H1 (cell line): Measurements from ENCODE around the gene GIPR. TPM values are rescaled to one million over a fixed set of nuclear protein-coding genes. Genes with fewer than 3 reads are reported as not detected.

Source experiments
- CTCF ChIA-PET: fragments of 300-600 bp; sonication (Branson Sonifier 250); formaldehyde crosslinking; loops from one replicate; lab custom pipeline; 2021; ENCODE audit not compliant: partially characterized antibody; lab: Charles Lee
- POLR2A ChIA-PET: fragments of 300-600 bp; sonication (Branson Sonifier 250); formaldehyde crosslinking; loops from one replicate; lab custom pipeline; 2021; ENCODE audit warnings: inconsistent platforms; ENCODE audit not compliant: partially characterized antibody; lab: Charles Lee
- DNase-seq, 2 experiments: peaks; one replicate each; pipeline versions ENCODE4 v3.0.0 to v3.0.0-alpha.2; 2010 to 2022; ENCODE audit warnings: low spot score in 2 of 2, low read depth in 1 of 2, mixed read lengths in 1 of 2
- FAIRE-seq: peaks from 2 replicates; lab custom pipeline; 2011; peaks lifted over from hg19 to GRCh38; lab: Jason Lieb, UNC
- H2AFZ ChIP-seq: 2 replicates; pipeline ENCODE4 v1.8.1; 2012; ENCODE audit warnings: low read length, inconsistent platforms
- H2AK5ac ChIP-seq: 2 replicates; pipeline ENCODE4 v1.6.1; 2013; ENCODE audit warnings: low read depth, low read length
- H2BK120ac ChIP-seq: replicated peaks from 2 replicates; pipeline ENCODE3; 2013; ENCODE audit warnings: low read depth, low read length, inconsistent platforms
- H2BK12ac ChIP-seq: 2 replicates; pipeline ENCODE4 v1.6.1; 2013; ENCODE audit warnings: low read depth, low read length
- H2BK15ac ChIP-seq: 2 replicates; pipeline ENCODE4 v1.6.1; 2013; ENCODE audit warnings: low read length
- H2BK20ac ChIP-seq: 2 replicates; pipeline ENCODE4 v1.6.1; 2013; ENCODE audit warnings: low read length
- H2BK5ac ChIP-seq: 2 replicates; pipeline ENCODE4 v1.6.1; 2013; ENCODE audit warnings: low read depth, low read length
- H3K14ac ChIP-seq: 2 replicates; pipeline ENCODE4 v1.6.1; 2013; ENCODE audit warnings: inconsistent platforms; ENCODE audit not compliant: insufficient read length
- H3K18ac ChIP-seq: 2 replicates; pipeline ENCODE4 v1.6.1; 2013; ENCODE audit warnings: low read length; ENCODE audit errors: extremely low read depth
- H3K23ac ChIP-seq: 2 replicates; pipeline ENCODE4 v1.6.1; 2013; ENCODE audit warnings: inconsistent platforms; ENCODE audit not compliant: insufficient read length
- H3K23me2 ChIP-seq: 2 replicates; pipeline ENCODE4 v1.6.1; 2013; ENCODE audit warnings: low read depth, low read length
- H3K27ac ChIP-seq: 2 replicates; pipeline ENCODE4 v1.6.1; 2011; ENCODE audit warnings: low read depth, low read length, inconsistent platforms
- H3K27me3 ChIP-seq, 4 experiments: replicated peaks in 1 of 4; 1 replicate in 1 of 4; 2 replicates in 3 of 4; pipeline versions ENCODE4 v1.6.1 to v1.8.1; 2011 to 2013; ENCODE audit warnings: low read length in 3 of 4, mild to moderate bottlenecking in 3 of 4, inconsistent platforms in 2 of 4, mixed read lengths in 2 of 4, moderate library complexity in 1 of 4; ENCODE audit not compliant: control insufficient read depth in 3 of 4, insufficient read depth in 3 of 4; ENCODE audit errors: extremely low read depth in 1 of 4
- H3K36me3 ChIP-seq, 4 experiments: 2 replicates each; pipeline versions ENCODE4 v1.6.1 to v1.8.1; 2011 to 2013; ENCODE audit warnings: mild to moderate bottlenecking in 4 of 4, low read length in 3 of 4, moderate library complexity in 2 of 4, control low read depth in 1 of 4, inconsistent platforms in 1 of 4; ENCODE audit not compliant: insufficient read depth in 4 of 4, control insufficient read depth in 2 of 4
- H3K4ac ChIP-seq: replicated peaks from 2 replicates; pipeline ENCODE3; 2013; ENCODE audit warnings: low read length, low read depth, mixed read lengths, inconsistent platforms; ENCODE audit not compliant: insufficient read length
- H3K4me1 ChIP-seq, 4 experiments: replicated peaks in 1 of 4; 1 replicate in 1 of 4; 2 replicates in 3 of 4; pipeline versions ENCODE4 v1.6.1 to v1.8.1; 2011 to 2013; ENCODE audit warnings: low read length in 3 of 4, inconsistent platforms in 2 of 4, mixed read lengths in 1 of 4; ENCODE audit not compliant: insufficient read depth in 4 of 4, control insufficient read depth in 3 of 4
- H3K4me2 ChIP-seq, 2 experiments: 2 replicates each; pipeline versions ENCODE4 v1.6.1 to v1.8.1; 2011 to 2013; ENCODE audit warnings: low read depth in 2 of 2, low read length in 2 of 2, control low read depth in 1 of 2, inconsistent platforms in 1 of 2, mild to moderate bottlenecking in 1 of 2; ENCODE audit not compliant: insufficient read depth in 1 of 2
- H3K4me3 ChIP-seq, 4 experiments: fragments of 200-600, 300-600 bp in 1 of 4; sonication (generic), shearing (Covaris generic), sonication (Bioruptor Twin) in 1 of 4; 2 replicates each; pipeline versions ENCODE4 v1.5.1 to v1.8.1; 2011 to 2016; ENCODE audit warnings: low read length in 4 of 4, low read depth in 3 of 4, control low read depth in 2 of 4, inconsistent platforms in 2 of 4, mild to moderate bottlenecking in 2 of 4, mixed read lengths in 1 of 4, moderate library complexity in 1 of 4; ENCODE audit not compliant: insufficient read depth in 2 of 4; ENCODE audit errors: extremely low read depth in 1 of 4
- H3K56ac ChIP-seq: replicated peaks from 2 replicates; pipeline ENCODE3; 2013; ENCODE audit warnings: low read depth, mild to moderate bottlenecking, mixed read lengths, low read length, inconsistent platforms; ENCODE audit not compliant: insufficient read length
- H3K79me1 ChIP-seq: 2 replicates; pipeline ENCODE4 v1.6.1; 2013; ENCODE audit warnings: low read depth, low read length, control low read depth
- H3K79me2 ChIP-seq, 2 experiments: 2 replicates each; pipeline versions ENCODE4 v1.6.1 to v1.8.1; 2012 to 2013; ENCODE audit warnings: low read length in 2 of 2, mild to moderate bottlenecking in 2 of 2, inconsistent platforms in 1 of 2; ENCODE audit not compliant: insufficient read depth in 2 of 2, control insufficient read depth in 1 of 2
- H3K9ac ChIP-seq, 4 experiments: replicated peaks in 1 of 4; 1 replicate in 1 of 4; 2 replicates in 3 of 4; pipeline versions ENCODE4 v1.6.1 to v1.8.1; 2011 to 2013; ENCODE audit warnings: low read depth in 3 of 4, low read length in 3 of 4, control low read depth in 2 of 4, mild to moderate bottlenecking in 2 of 4, moderate library complexity in 2 of 4, inconsistent platforms in 1 of 4; ENCODE audit errors: extremely low read depth in 1 of 4
- H3K9me3 ChIP-seq, 2 experiments: 2 replicates each; pipeline versions ENCODE4 v1.6.1 to v1.8.1; 2012 to 2013; ENCODE audit warnings: mild to moderate bottlenecking in 2 of 2, moderate library complexity in 2 of 2, control low read depth in 1 of 2, inconsistent platforms in 1 of 2, low read depth in 1 of 2, low read length in 1 of 2, mixed read lengths in 1 of 2; ENCODE audit not compliant: insufficient read depth in 2 of 2
- H4K20me1 ChIP-seq, 2 experiments: replicated peaks in 1 of 2; 2 replicates each; pipeline versions ENCODE3 to v1.8.1; 2011 to 2013; ENCODE audit warnings: inconsistent platforms in 2 of 2, low read length in 2 of 2, mild to moderate bottlenecking in 1 of 2; ENCODE audit not compliant: insufficient read depth in 2 of 2, control insufficient read depth in 1 of 2
- H4K5ac ChIP-seq: 2 replicates; pipeline ENCODE4 v1.6.1; 2013; ENCODE audit warnings: low read length, low read depth, mixed read lengths, inconsistent platforms; ENCODE audit not compliant: insufficient read length
- H4K8ac ChIP-seq: 2 replicates; pipeline ENCODE4 v1.8.0; 2013; ENCODE audit warnings: mild to moderate bottlenecking, moderate library complexity, low read length, inconsistent platforms; ENCODE audit not compliant: insufficient read depth; ENCODE audit errors: extremely low read depth
- H4K91ac ChIP-seq: replicated peaks from 2 replicates; pipeline ENCODE3; 2013; ENCODE audit warnings: low read length, mixed read lengths, inconsistent platforms; ENCODE audit not compliant: insufficient read length
- BACH1 ChIP-seq: IDR thresholded peaks from 2 replicates; pipeline ENCODE4 v1.6.1; 2012; ENCODE audit warnings: low read length, improper control_type of control experiment
- BRCA1 ChIP-seq: IDR thresholded peaks from 2 replicates; pipeline ENCODE4 v1.6.1; 2012; ENCODE audit warnings: low read depth, low read length, improper control_type of control experiment
- E2F6 ChIP-seq: IDR thresholded peaks from 2 replicates; pipeline ENCODE4 v1.6.1; 2012; ENCODE audit warnings: inconsistent platforms
- EZH2 ChIP-seq: fragments of 200-600 bp; sonication (generic); IDR thresholded peaks from 2 replicates; pipeline ENCODE4 v1.7.1; 2012; ENCODE audit warnings: low read depth, mild to moderate bottlenecking, moderate library complexity, low read length, inconsistent platforms; ENCODE audit not compliant: severe bottlenecking
- FOSL1 ChIP-seq: IDR thresholded peaks from 2 replicates; pipeline ENCODE4 v1.6.1; 2011; ENCODE audit warnings: mild to moderate bottlenecking, low read depth, low read length, moderate library complexity; ENCODE audit not compliant: insufficient read depth
- KDM1A ChIP-seq: fragments of 200-600, 300-600 bp; sonication (generic); IDR thresholded peaks from 2 replicates; pipeline ENCODE4 v1.7.1; 2016; ENCODE audit warnings: mild to moderate bottlenecking, low read length, borderline replicate concordance
- KDM4A ChIP-seq: IDR thresholded peaks from one replicate; pipeline ENCODE4 v1.7.1; 2012; ENCODE audit warnings: low read depth, mild to moderate bottlenecking, moderate library complexity, low read length, inconsistent platforms; ENCODE audit not compliant: severe bottlenecking
- PHF8 ChIP-seq: fragments of 200-600 bp; sonication (generic); conservative IDR thresholded peaks from 2 replicates; pipeline ENCODE4 v1.7.1; 2012; ENCODE audit warnings: low read depth, mild to moderate bottlenecking, inconsistent platforms, low read length, moderate library complexity
- SIN3A ChIP-seq, 2 experiments: IDR thresholded peaks in 1 of 2; conservative IDR thresholded peaks in 1 of 2; 2 replicates each; pipeline ENCODE4 v1.6.1; 2011 to 2012; ENCODE audit warnings: low read length in 2 of 2, improper control_type of control experiment in 1 of 2, low read depth in 1 of 2, mild to moderate bottlenecking in 1 of 2
- TAF1 ChIP-seq: IDR thresholded peaks from 2 replicates; pipeline ENCODE4 v1.6.1; 2011; ENCODE audit warnings: mild to moderate bottlenecking, low read depth, low read length
- TCF12 ChIP-seq: IDR thresholded peaks from 2 replicates; pipeline ENCODE4 v1.6.1; 2011; ENCODE audit warnings: low read depth, mild to moderate bottlenecking, low read length
- WGBS, 2 experiments: shearing (Covaris generic) in 1 of 2; methylation state at CpG; one replicate each; pipeline versions ENCODE4 v1.1.6 to v1.1.7; 2013 to 2015; ENCODE audit warnings: low lambda C conversion rate in 2 of 2, mixed read lengths in 2 of 2, inconsistent platforms in 1 of 2, low coverage in 1 of 2, missing lambda C conversion rate in 1 of 2; ENCODE audit not compliant: insufficient replicate concordance in 2 of 2, insufficient coverage in 1 of 2, insufficient read length in 1 of 2; ENCODE audit errors: extremely low coverage in 1 of 2, missing lambda C conversion rate in 1 of 2; 5-methylcytosine and 5-hydroxymethylcytosine counted together
- polyA plus RNA-seq, 7 experiments: library from polyadenylated mRNA; depleted of rRNA in 3 of 7; stranded (reverse) in 5 of 7; unstranded in 2 of 7; fragments of >200 nt in 5 of 7; fragments of 200-250 nt in 2 of 7; gene quantifications; 1 replicate in 5 of 7; 2 replicates in 1 of 7; 4 replicates in 1 of 7; pipeline versions ENCODE4 v1.2.1 to v1.2.3, GENCODE V29; 2011 to 2013; ENCODE audit warnings: missing spikeins in 2 of 7, mixed read lengths in 2 of 7
- total RNA-seq: library from RNA; stranded (reverse); fragmentation: NEBNext Ultra II Directional; extraction: Animal tissue kit (Norgen Biotek cat#: 25700); gene quantifications from 2 replicates; pipeline ENCODE4 v1.2.1, GENCODE V29; 2021

Gene GIPR
- total and polyA plus RNA-seq, 2 of the 8 experiments (the other 6 are each of a cell fraction or from before 2014, with no cell fraction given), result 0.42 to 1.3 TPM

GRCh38 chr19:45729800-45730290, 61.8 kb downstream of the GIPR start:
- Histone ChIP-seq H3K4me1 (peaks cover 0 to 4% (median 3%) of the 10 kb centered on the region in 4 experiments; a peak in 5 of 7 replicates), H3K79me1 (peaks cover 9% of the 10 kb centered on the region), H3K79me2 (peaks cover 3 to 50% of the 10 kb centered on the region in 2 experiments; a peak in 2 of 4 replicates), H3K27me3 (no peaks in the 10 kb centered on the region; a peak in 1 of 7 replicates), H2BK12ac (no peak overlapping the region), H3K4me2 (peak overlapping the region; percentile 78 to 95), H3K27ac (peak overlapping the region; percentile 44; the same call in 1 of the 2 replicates), H2AFZ (no peak overlapping the region), H2AK5ac (no peak overlapping the region), H2BK20ac (no peak overlapping the region), H4K20me1 (peaks cover 0 to 1% of the 10 kb centered on the region in 2 experiments), H2BK15ac (no peak overlapping the region), H3K9me3 (no peaks in the 10 kb centered on the region), H3K56ac (no peak overlapping the region), H4K91ac (no peak overlapping the region), H3K4me3 (peak overlapping the region; percentile 85 to 99 (median 90)), H4K5ac (no peak overlapping the region), H3K14ac (no peak overlapping the region), H3K23me2 (peaks cover 4% of the 10 kb centered on the region; the same call in 1 of the 2 replicates), H3K18ac (0 out of 2 replicates have a peak overlapping the region, but pooled peaks have one; percentile 62), H2BK5ac (no peak overlapping the region), H3K23ac (no peak overlapping the region), H3K9ac (peak overlapping the region; percentile 63 to 91 (median 74)), H2BK120ac (no peak overlapping the region), H3K4ac (no peak overlapping the region), H4K8ac (no peak overlapping the region), H3K36me3 (no peaks in the 10 kb centered on the region)
- ChIA-PET CTCF (interaction anchor here (0.7 to 2.5 kb wide), 7 partner anchors 10 to 88 kb away, joined by 3 to 9 read pairs (median 5); no protein-coding TSS in a partner anchor), POLR2A (interaction anchor here (0.7 to 9.1 kb wide), 9 partner anchors 8 to 140 kb away, joined by 3 to 113 read pairs (median 4); partner anchors contain the start of genes QPCTL, SIX5 and SNRPD2)
- 17% methylated on average over 10 of the region's 10 CpGs; no CpG with 5 or more reads in 1 of the 2 experiments for WGBS, 2 experiments
- FAIRE-seq, result no peak
- peak in 1 of 2 experiments; percentile 51 for DNase-seq
- no peak for TF ChIP-seq FOSL1
- no peak for TF ChIP-seq E2F6
- TF ChIP-seq BRCA1, result no peak
- TF ChIP-seq KDM4A, result no peak
- TF ChIP-seq SIN3A (conservative IDR thresholded peaks at IDR 0.05 in 1 of 2, IDR thresholded peaks at IDR 0.05 in 1 of 2; ENCODE audit: low read depth in 1 of 2, low read length in 2 of 2), result 0 out of 4 replicates have a peak, but pooled peaks of 1 of the 2 experiments have one; percentile 32
- no peak for TF ChIP-seq BACH1
- TF ChIP-seq TCF12, result no peak
- TF ChIP-seq EZH2, result no peak
- peak; percentile 22; the same call in 1 of the 2 replicates for TF ChIP-seq TAF1
- peak; percentile 45; the same call in 1 of the 2 replicates for TF ChIP-seq KDM1A
- no peak for TF ChIP-seq PHF8
